ENCODE measurements around the gene LIPT2.

DNA sequence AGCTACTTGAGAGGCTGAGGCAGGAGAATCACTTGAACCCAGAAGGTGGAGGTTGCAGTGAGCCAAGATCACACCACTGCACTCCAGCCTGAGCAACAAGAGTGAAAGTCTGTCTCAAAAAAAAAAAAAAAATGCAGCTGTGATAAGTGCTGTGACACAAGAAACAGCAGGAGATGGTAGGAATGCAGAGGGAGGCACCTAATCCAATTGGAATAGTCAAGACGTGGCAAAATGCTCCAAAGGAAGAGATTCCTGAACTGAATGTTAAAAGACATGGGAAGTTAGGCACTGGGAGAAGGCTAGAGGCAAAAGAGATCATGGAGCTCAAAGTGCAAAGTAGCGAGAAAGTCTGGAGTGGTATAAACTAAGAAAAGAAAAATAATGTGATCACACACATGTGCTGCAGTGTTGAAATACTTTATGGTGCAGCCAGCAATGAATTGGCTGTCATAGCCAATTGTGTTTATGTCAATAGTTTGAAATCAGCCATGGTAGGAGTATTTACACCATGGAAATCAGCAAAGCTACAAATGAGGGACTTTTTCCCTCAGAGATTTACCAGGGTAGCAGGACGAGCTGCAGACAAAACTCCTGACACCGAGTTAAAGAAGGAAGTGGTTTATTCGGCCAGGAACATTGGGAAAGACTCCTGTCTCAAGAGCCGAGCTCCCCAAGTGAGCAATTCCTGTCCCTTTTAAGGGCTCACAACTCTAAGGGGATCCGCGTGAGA, 40.9 kb upstream of the LIPT2 start:
- TF ChIP-seq ARNT (IDR thresholded peaks at IDR 0.05) (no peak), NFRKB (IDR thresholded peaks at IDR 0.05) (no peak), ZNF384 (IDR thresholded peaks at IDR 0.05) (no peak), FOXK2 (IDR thresholded peaks at IDR 0.05) (no peak), HDGF (IDR thresholded peaks at IDR 0.05; ENCODE audit: borderline replicate concordance) (no peak), TARDBP (IDR thresholded peaks at IDR 0.05) (no peak), BHLHE40 (IDR thresholded peaks at IDR 0.05; ENCODE audit: borderline replicate concordance) (no peak), FOXM1 (IDR thresholded peaks at IDR 0.05; ENCODE audit: borderline replicate concordance) (no peak), SP1 (IDR thresholded peaks at IDR 0.05) (no peak), SUZ12 (IDR thresholded peaks at IDR 0.05) (no peak)
- TF ChIP-seq, protein P1, sequence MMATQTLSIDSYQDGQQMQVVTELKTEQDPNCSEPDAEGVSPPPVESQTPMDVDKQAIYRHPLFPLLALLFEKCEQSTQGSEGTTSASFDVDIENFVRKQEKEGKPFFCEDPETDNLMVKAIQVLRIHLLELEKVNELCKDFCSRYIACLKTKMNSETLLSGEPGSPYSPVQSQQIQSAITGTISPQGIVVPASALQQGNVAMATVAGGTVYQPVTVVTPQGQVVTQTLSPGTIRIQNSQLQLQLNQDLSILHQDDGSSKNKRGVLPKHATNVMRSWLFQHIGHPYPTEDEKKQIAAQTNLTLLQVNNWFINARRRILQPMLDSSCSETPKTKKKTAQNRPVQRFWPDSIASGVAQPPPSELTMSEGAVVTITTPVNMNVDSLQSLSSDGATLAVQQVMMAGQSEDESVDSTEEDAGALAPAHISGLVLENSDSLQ (IDR thresholded peaks at IDR 0.05), result no peak
